ENCODE results near the gene UPK1B. TPM values are rescaled to one million over a fixed set of nuclear protein-coding genes. Genes with fewer than 3 reads are reported as not detected.

The UPK1B gene
- total RNA-seq, 1 experiment from 2014 or later = 1.0 TPM

GRCh38 chr3:119149484-119149883 lies 23.9 kb upstream of the UPK1B start:
- no peak for DNase-seq
- Histone ChIP-seq H2AFZ (ENCODE audit: low read length) (no peak overlapping the region), H4K5ac (ENCODE audit: insufficient read length, low read depth, low read length) (no peak overlapping the region), H3T11ph (ENCODE audit: low read length) (no peak overlapping the region), H3K4ac (ENCODE audit: low read depth, low read length) (no peak overlapping the region), H3K9ac (ENCODE audit: extremely low read depth, insufficient read length, low read length) (no peak overlapping the region), H3K4me2 (ENCODE audit: insufficient read depth, insufficient read length, low read length) (no peak overlapping the region), H2BK12ac (ENCODE audit: insufficient read length, low read depth, low read length) (no peak overlapping the region), H3K79me1 (ENCODE audit: insufficient read depth, low read depth, low read length, poor library complexity, severe bottlenecking) (no peaks in the 10 kb centered on the region), H3K27me3 (ENCODE audit: insufficient read depth, low read length) (no peaks in the 10 kb centered on the region), H2AK5ac (ENCODE audit: insufficient read length, low read length) (no peak overlapping the region), H3K27ac (ENCODE audit: insufficient read length, low read depth, low read length) (no peak overlapping the region), H3K18ac (ENCODE audit: insufficient read length, low read depth, low read length) (no peak overlapping the region), H3K4me1 (ENCODE audit: insufficient read depth, low read length) (no peaks in the 10 kb centered on the region), H3K23ac (ENCODE audit: insufficient read length, low read depth, low read length) (no peak overlapping the region), H2BK120ac (ENCODE audit: low read depth, low read length, poor library complexity, severe bottlenecking) (no peak overlapping the region), H4K91ac (ENCODE audit: insufficient read length, low read depth, low read length) (no peak overlapping the region), H3K23me2 (ENCODE audit: insufficient read length, low read depth, low read length, poor library complexity, severe bottlenecking) (no peaks in the 10 kb centered on the region), H2BK20ac (ENCODE audit: low read depth, low read length, poor library complexity, severe bottlenecking) (no peak overlapping the region), H3K9me3 (ENCODE audit: control insufficient read depth, low read depth, low read length) (no peaks in the 10 kb centered on the region), H2BK5ac (ENCODE audit: insufficient read length, low read length) (no peak overlapping the region), H3K14ac (ENCODE audit: insufficient read depth, low read length) (no peak overlapping the region), H4K20me1 (ENCODE audit: control insufficient read depth, insufficient read depth, insufficient read length) (no peaks in the 10 kb centered on the region), H4K8ac (replicated peaks; ENCODE audit: insufficient read length, low read depth, low read length) (no peak overlapping the region), H3K56ac (ENCODE audit: insufficient read length, low read depth, low read length) (no peak overlapping the region), H2BK15ac (ENCODE audit: low read depth, low read length) (no peak overlapping the region), H3K79me2 (ENCODE audit: insufficient read depth, low read length) (no peaks in the 10 kb centered on the region)
- H3K36me3 Mint-ChIP-seq (ENCODE audit: insufficient read depth in 1 of 3, low read depth in 3 of 3) = peaks cover 2 to 20% (median 9%) of the 10 kb centered on the region in 3 experiments; a peak in 6 of 7 replicates
- peaks cover 9% of the 10 kb centered on the region for H3K27me3 Mint-ChIP-seq (ENCODE audit: low read depth)
- H3K4me1 Mint-ChIP-seq = peaks cover 3 to 4% of the 10 kb centered on the region in 2 experiments; a peak in 1 of 4 replicates
- H3K9me3 Mint-ChIP-seq = peaks cover 17% of the 10 kb centered on the region in 2 experiments; a peak in 3 of 5 replicates
- no peak for TF ChIP-seq CTCF (conservative IDR thresholded peaks at IDR 0.05)
- no CpG with 5 or more reads among the region's 4 CpGs for WGBS (ENCODE audit: extremely low coverage, insufficient read length, low lambda C conversion rate)
- no peak overlapping the region for H3K27ac Mint-ChIP-seq
- H3K4me3 Mint-ChIP-seq = no peak overlapping the region
